ENCODE results near the gene CEP89. TPM values are rescaled to one million over a fixed set of nuclear protein-coding genes. Genes with fewer than 3 reads are reported as not detected.

The CEP89 gene
- total RNA-seq, 1 experiment from 2014 or later: 31.1 TPM

GRCh38 chr19:32911467-32911866 is 60.3 kb downstream of the CEP89 start:
- CTCF ChIA-PET: no interaction called here
- Mint-ChIP-seq H3K27me3 (ENCODE audit: unreplicated experiment) (no peaks in the 10 kb centered on the region), H3K9me3 (ENCODE audit: low read depth, unreplicated experiment) (no peaks in the 10 kb centered on the region)

GRCh38 chr19:32910874-32911273 is 60.9 kb downstream of the CEP89 start:
- no peak overlapping the region for H3K27ac Mint-ChIP-seq (ENCODE audit: unreplicated experiment)
- no peaks in the 10 kb centered on the region for H3K9me3 Mint-ChIP-seq (ENCODE audit: low read depth, unreplicated experiment)
- no peak for TF ChIP-seq CTCF (IDR thresholded peaks at IDR 0.05; ENCODE audit: unreplicated experiment)
- intact Hi-C loops (cut with micrococcal nuclease; ENCODE audit: unreplicated experiment): no loop called here
- H3K4me1 Mint-ChIP-seq (ENCODE audit: low read depth, unreplicated experiment): no peaks in the 10 kb centered on the region
- no TSS peak for BruUV-seq (replicated peaks)
- H3K36me3 Mint-ChIP-seq (ENCODE audit: insufficient read depth, unreplicated experiment): peaks cover 5% of the 10 kb centered on the region
- DNase-seq: no peak
- no peaks in the 10 kb centered on the region for H3K27me3 Mint-ChIP-seq (ENCODE audit: unreplicated experiment)
- H3K4me3 Mint-ChIP-seq (ENCODE audit: low read depth, unreplicated experiment): no peak overlapping the region
- CTCF ChIA-PET: no interaction called here

More at GRCh38 chr19:32911467-32911866, 60.3 kb downstream of the CEP89 start:
- Mint-ChIP-seq H3K4me1 (ENCODE audit: low read depth, unreplicated experiment) (no peaks in the 10 kb centered on the region), H3K4me3 (ENCODE audit: low read depth, unreplicated experiment) (no peak overlapping the region), H3K36me3 (ENCODE audit: insufficient read depth, unreplicated experiment) (peaks cover 5% of the 10 kb centered on the region), H3K27ac (ENCODE audit: unreplicated experiment) (no peak overlapping the region)
- TF ChIP-seq CTCF (IDR thresholded peaks at IDR 0.05; ENCODE audit: unreplicated experiment): no peak
- no peak for DNase-seq
- intact Hi-C loops (cut with micrococcal nuclease; ENCODE audit: unreplicated experiment): no loop called here
- BruUV-seq (replicated peaks): no TSS peak

- intact Hi-C loops (cut with micrococcal nuclease; ENCODE audit: unreplicated experiment): no loop called here
- DNase-seq: no peak
- no peak overlapping the region for H3K4me3 Mint-ChIP-seq (ENCODE audit: low read depth, unreplicated experiment)
- no peaks in the 10 kb centered on the region for H3K4me1 Mint-ChIP-seq (ENCODE audit: low read depth, unreplicated experiment)
- no peaks in the 10 kb centered on the region for H3K9me3 Mint-ChIP-seq (ENCODE audit: low read depth, unreplicated experiment)
- H3K27ac Mint-ChIP-seq (ENCODE audit: unreplicated experiment): no peak overlapping the region
- CTCF ChIA-PET: no interaction called here
- no peaks in the 10 kb centered on the region for H3K27me3 Mint-ChIP-seq (ENCODE audit: unreplicated experiment)
- no TSS peak for BruUV-seq (replicated peaks)
- no peak for TF ChIP-seq CTCF (IDR thresholded peaks at IDR 0.05; ENCODE audit: unreplicated experiment)
- H3K36me3 Mint-ChIP-seq (ENCODE audit: insufficient read depth, unreplicated experiment): peaks cover 5% of the 10 kb centered on the region
These were observed 61.7 kb downstream of the CEP89 start for GRCh38 chr19:32910094-32910493.

- Mint-ChIP-seq H3K27ac (ENCODE audit: unreplicated experiment) (no peak overlapping the region), H3K9me3 (ENCODE audit: low read depth, unreplicated experiment) (no peaks in the 10 kb centered on the region), H3K27me3 (ENCODE audit: unreplicated experiment) (no peaks in the 10 kb centered on the region), H3K4me1 (ENCODE audit: low read depth, unreplicated experiment) (no peaks in the 10 kb centered on the region), H3K4me3 (ENCODE audit: low read depth, unreplicated experiment) (no peak overlapping the region), H3K36me3 (ENCODE audit: insufficient read depth, unreplicated experiment) (peaks cover 5% of the 10 kb centered on the region)
- BruUV-seq (replicated peaks): no TSS peak
- intact Hi-C loops (cut with micrococcal nuclease; ENCODE audit: unreplicated experiment): no loop called here
- DNase-seq: no peak
- no peak for TF ChIP-seq CTCF (IDR thresholded peaks at IDR 0.05; ENCODE audit: unreplicated experiment)
- CTCF ChIA-PET: no interaction called here
These were observed 62.5 kb downstream of the CEP89 start for GRCh38 chr19:32909257-32909656.
